GM19351 (cell line): ENCODE data around the gene AMZ1.
"Not testable (repeated sequence)": the region's sequence is repeated elsewhere in the genome, so short reads cannot be mapped to it uniquely, and the experiment has no call there.

Source experiments
- ATAC-seq: cut with Tn5 transposase; IDR thresholded peaks from one replicate; pipeline ENCODE4 v1.9.1; 2021; ENCODE audit warnings: mild to moderate bottlenecking, moderate library complexity; ENCODE audit not compliant: unreplicated experiment

The AMZ1 gene

DNA sequence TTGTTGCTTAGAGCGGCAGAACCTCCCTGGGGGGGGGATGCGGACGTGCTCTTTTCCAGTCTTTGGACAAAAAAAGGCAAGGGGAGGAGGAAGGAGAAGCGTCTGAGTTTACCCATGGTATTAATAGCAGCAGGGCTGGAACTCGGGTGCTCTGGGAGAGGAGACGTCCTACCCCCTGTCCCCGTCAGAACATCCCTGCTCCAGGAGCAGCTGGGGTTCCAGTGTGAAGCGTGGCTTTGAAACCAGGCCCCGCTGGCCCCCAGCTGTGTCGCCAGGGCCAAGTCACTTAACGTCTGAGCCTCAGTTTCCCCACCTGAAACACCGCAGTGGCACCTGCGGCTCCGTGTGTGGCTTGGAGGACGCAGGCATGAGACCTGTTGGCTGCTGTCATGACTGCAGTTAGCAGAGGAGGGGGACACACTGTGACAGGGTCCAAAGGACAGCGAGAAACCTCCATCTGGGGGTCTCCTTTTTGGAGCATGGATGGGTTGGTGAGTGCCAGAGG lies 1.4 kb downstream of the AMZ1 start:
- no peak for ATAC-seq

DNA sequence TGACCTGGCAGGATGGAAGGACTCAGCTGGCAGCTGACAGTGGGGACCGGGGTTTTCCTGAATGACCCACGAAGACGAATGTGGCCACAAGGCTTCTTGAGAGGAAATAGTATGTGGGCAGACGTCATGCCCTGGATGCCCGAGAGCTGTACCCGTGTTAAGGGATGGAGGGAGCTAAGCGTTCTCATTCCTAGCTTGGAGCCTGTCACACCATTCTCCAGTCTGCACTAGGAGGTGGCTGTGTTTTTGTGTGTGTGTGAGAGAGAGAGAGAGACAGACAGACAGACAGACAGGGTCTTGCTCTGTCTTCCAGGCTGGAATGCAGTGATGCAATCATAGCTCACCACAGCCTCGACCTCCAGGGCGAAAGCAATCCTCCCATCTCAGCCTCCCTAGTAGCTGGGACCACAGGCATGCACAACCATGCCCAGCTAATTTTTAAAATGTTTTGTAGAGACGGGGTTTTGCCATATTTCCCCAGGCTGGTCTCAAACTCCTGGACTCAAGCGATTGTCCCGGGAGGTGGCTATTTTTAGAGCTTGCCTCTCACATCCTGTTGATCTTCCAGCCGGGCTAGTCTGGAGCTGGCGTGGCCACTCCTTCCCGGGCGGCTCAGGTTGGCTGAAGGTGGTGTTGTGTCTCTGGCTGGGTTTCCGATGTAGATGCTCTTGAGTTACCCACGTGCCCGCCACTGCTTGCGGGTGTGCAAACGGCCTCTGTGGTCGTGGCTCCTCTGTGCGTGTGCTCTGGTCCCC lies 2.1 kb downstream of the AMZ1 start:
- no peak for ATAC-seq

DNA sequence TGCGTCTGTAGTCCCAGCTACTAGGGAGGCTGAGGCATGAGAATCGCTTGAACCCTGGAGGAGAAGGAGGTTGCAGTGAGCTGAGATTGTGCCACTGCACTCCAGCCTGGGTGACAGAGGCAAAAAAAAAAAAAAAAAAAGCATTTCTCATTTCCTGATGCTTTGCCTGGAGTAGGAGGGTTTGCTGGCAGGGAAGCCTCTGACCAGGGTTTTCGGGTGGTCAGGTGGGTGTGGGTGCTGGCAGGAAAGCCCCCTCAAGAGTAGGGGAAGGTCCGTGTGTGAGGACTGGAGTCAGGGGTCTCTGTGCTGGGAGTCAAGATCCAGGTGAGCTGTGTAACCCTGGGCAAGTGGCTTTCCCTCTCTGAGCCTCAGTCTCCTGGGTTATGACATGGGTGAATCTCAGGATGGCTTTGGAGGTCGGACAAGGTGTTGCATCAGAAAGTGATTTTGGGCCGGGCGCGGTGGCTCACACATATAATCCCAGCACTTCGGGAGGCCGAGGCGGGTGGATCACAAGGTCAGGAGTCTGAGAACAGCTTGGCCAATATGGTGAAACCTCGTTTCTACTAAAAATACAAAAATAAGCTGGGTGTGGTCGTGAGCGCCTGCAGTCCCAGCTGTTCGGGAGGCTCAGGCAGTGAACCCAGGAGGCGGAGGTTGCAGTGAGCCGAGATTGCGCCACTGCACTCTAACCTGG lies 3.2 kb downstream of the AMZ1 start:
- ATAC-seq: no peak

DNA sequence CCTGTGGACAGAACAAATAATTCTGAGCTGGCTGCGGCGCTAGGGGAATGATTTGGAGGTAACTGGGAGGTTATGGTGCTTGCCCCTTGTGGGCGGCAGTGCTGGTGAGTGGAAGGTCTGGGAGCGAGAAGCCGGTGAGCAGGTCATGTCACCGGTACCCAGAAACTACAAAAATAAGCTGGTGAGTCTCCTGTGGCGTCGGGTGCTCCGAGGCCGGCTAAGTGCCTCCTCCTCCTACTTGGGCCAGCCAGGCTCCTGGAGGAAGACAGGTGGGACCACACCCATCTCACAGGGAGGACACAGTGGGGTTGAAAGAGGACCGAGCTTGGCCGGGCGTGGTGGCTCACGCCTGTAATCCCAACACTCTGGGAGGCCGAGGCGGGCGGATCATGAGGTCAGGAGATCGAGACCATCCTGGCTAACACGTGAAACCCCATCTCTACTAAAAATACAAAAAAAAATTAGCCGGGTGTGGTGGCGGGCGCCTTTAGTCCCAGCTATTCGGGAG lies 4.0 kb downstream of the AMZ1 start:
- not testable (repeated sequence) for ATAC-seq

DNA sequence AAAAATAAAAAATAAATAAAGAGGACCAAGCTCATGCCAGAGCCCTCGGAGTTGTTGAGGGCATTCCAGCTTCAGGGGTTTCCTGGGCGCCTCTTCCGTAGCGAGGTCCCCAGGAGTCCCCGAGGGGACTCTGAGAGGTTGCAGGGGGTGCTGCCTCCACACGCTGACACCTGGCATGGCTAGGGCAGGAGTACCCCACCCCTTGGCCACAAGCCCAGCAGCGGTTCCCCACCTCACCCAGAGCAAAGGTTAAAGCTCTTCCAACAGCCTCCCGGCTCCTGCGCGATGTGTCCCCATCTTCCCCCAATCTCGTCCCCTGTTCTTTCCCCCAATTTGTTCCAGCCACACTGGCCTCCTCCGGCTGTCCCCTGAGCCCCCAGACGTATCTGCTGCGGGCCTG lies 4.5 kb downstream of the AMZ1 start:
- ATAC-seq: no peak

DNA sequence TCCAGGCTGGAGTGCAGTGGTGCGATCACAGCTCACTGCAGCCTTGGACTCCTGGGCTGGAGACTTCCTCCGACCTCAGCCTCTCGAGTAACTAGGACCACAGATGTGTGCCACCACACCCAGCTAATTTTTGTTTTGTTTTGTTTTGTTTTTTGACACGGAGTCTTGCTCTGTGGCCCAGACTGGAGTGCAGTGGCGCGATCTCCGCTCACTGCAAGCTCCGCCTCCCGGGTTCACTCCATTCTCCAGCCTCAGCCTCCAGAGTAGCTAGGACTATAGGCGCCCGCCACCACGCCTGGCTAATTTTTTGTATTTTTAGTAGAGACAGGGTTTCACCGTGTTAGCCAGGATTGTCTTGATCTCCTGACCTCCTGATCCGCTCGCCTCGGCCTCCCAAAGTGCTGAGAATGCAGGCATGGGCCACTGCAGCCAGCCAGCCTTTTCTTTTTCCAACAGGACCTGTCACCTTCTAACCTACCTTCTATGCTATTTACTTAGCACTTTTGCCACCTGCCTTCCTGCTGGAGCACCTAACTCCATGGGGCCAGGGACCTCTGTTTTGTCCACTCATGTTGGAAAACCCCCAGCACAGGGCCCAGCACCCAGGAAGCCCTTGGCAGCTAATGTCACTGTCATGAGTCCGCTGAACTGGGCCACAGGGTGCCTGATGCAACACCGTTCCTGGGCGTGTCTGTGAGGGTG lies 5.6 kb downstream of the AMZ1 start:
- not testable (repeated sequence) for ATAC-seq

DNA sequence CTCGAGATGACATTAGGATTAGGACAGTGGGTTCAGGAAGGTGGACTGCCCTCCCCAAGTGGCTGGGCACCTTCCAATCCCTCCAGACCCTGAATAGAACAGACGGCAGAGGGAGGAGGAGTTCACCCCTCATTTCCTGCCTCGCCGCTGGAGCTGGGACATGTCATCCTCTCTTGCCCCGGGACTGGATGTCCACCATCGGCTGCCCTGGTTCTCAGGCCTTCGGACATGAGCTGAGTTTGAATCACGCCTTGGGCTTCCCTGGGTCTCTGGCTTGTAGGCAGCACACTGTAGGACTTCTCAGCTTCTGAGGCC lies 6.1 kb downstream of the AMZ1 start:
- not testable (repeated sequence) for ATAC-seq

DNA sequence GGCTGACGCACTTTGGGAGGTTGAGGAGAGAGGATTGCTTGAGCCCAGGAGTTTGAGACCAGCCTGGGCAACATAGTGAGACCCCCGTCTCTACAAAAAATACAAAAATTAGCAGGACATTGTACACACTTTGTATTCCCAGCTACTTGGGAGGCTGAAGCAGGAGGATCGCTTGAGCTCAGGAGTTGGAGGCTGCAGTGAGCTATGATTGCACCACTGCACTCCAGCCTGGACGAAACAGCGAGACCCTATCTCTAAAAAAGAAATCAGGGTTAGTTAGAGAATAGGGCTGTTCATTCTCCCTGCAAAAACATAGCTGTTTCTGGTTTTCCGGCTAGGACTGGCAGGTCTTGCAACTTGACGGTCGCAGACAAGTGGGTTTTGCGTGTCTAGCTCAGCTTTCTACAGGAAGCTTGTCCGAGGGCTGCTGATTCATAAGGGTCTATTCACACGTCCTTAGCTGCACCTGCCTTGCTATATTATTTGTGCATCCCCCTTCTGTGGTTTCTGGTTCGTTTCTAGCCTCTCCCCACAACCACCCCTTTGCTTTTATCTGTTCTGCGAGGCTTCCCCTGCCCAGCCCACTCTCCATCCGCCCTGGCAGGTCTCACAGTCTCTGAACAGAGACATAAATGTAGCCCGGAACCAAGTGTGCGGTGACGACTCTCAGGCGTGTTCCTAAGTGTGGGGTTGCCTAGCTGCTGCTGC lies 10.7 kb downstream of the AMZ1 start:
- peak; percentile 92 for ATAC-seq

DNA sequence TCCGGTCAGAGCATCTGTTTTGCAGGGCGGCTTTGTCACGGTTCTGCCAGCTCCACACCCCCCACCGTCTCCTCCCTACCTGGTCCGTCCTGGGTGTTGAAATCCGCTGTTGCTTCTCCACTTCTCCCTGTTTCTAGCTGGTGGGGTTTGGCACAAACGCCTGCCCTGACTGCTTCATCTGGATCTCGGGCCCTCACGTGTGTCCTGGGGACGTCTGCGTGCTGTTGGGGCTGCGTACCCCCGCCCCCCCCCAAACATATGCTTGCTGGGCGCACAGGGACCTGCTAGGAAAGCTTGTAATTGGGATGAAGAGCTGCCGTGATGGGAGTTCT lies 11.3 kb downstream of the AMZ1 start:
- no peak for ATAC-seq

DNA sequence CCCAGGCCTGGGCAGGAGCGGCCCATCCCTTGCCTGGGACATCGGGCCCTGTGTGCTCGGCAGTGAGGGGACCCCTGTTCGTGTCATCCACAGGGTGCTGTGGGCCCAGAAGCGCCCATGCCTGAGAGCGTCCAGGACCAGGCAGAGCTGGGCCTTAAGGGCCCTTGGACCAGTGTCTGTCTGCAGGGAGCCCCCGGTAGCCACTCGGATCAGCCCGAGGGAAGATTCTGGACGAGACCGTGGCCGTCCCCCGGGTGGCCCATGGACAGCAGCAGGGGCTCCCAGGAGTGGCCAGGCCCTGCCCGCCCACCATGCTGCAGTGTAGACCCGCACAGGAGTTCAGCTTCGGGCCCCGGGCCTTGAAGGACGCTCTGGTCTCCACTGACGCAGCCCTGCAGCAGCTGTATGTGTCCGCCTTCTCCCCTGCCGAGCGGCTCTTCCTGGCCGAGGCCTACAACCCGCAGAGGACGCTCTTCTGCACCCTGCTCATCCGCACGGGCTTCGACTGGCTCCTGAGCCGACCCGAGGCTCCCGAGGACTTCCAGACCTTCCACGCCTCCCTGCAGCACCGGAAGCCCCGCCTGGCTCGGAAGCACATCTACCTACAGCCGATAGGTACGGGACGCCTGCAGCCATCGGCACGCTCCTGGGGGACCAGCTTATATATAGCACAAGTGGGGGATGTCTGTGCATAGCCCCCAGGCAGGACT lies 12.3 kb downstream of the AMZ1 start:
- no peak for ATAC-seq

DNA sequence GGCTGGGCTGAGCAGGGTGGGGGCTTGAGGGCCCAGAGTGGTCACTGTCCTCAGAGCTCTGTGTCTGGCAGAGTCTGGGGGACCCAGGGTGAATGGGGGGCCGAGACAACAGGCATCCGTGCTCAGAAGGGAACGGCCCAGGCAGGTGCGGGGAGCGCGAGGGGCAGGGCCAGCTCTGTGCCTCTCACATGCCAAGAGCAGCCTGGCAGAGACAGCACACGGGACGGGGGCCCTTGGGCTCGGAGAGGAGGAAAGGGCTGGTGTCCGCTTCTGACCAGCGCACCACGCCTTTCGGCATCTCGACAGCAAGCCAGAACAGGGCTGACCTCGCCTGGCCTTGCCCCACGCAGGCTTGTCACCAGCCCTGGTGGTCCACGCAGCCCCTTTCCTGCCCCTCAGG lies 13.4 kb downstream of the AMZ1 start:
- ATAC-seq: no peak

DNA sequence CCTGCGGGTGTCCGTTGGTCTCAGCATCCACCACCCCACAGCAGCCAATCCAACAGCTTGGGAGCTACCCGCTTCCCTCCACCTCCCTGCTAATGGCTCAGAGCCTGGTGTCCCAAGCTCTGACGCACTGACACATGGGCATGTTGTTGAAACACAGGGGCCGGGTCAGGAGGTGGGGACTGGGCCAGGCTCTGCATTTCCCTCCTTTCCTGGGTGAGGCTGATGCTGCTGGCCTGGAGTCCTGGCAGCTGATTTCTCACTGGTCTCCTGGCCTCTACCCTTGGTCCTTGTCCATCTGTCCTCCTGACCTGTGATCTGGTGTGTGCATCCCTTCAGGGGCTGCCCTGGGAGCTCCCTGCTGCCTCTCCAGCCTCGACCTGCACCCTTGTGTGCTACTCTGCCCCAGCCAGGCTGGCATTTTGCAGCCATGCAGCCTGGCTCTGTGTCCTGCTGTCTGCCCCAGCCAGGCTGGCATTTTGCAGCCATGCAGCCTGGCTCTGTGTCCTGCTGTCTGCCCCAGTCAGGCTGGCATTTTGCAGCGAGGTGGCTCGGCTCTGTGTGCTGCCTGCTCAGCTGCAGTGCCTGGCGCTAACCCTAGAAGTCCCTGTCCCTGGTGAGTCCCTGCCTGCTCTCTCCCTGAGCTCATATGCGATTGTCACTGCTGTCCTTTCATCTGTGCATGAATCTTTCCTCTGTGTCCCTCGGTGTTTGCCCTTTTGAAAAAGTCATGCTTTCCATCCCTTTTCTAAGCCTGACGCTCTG lies 14.0 kb downstream of the AMZ1 start:
- ATAC-seq: no peak

DNA sequence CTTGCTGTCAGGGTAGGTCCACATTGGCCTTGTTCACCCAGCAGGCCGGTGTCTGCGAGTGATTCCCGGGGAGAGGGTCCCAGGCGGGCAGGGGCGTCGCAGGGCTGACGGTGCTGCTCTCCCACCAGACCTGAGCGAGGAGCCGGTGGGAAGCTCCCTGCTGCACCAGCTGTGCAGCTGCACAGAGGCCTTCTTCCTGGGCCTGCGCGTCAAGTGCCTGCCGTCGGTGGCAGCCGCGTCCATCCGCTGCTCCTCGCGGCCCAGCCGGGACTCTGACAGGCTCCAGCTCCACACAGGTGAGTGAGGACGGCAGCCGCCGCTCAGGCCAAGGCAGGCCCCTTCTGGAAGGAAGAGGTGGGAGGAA lies 14.6 kb downstream of the AMZ1 start:
- no peak for ATAC-seq

DNA sequence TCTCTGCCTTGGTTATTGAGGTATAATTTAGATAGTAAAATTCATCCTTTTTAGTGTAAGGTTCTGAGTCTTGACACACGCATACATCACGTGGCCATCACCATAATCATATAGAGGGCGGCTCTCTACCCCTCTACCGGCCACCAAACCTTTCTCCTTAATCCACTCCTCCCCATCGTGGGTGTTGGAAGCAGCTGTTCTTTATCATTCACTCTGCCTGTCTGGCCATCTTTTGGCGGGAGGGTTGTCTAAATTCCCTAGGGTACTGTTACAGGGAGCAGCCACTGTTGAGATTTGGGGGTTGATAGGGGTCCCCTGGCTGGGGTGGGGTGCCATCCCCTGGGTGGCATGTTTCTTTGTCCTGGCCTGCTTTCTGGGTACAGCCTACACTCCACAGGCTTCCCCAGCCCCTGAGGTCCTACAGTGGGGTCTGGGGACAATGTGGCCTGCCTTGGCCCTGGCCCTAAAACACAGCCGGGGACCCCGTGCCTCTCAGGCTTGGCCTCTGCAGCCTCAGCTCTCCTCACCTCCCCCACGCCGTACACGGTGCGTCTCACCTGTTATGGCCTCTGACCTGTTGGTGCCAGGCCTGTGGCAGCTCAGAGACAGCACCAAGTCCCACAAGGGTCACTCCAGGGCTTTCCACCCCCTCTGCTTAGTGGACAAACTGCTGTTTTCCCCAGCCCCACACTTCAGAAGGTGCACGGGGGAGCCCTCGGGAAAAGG lies 17.5 kb downstream of the AMZ1 start:
- ATAC-seq: no peak

DNA sequence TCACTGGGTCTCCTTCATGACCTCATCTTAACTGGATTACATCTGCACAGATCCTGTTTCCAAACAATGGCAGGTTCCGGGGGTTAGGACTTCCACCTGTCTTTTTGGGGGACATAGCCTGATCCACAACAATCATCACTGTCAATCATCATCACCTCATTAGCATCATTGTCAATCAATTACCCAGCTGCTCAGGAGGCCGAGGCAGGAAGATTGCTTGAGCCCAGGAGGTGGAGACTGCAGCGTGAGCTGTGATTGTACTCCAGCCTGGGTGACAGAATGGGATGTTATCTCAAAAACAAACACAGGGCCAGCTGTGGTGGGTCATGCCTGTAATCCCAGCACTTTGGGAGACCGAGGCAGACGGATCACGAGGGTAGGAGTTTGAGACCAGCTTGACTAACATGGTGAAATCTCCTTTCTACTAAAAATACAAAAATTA lies 18.7 kb downstream of the AMZ1 start:
- no peak for ATAC-seq

DNA sequence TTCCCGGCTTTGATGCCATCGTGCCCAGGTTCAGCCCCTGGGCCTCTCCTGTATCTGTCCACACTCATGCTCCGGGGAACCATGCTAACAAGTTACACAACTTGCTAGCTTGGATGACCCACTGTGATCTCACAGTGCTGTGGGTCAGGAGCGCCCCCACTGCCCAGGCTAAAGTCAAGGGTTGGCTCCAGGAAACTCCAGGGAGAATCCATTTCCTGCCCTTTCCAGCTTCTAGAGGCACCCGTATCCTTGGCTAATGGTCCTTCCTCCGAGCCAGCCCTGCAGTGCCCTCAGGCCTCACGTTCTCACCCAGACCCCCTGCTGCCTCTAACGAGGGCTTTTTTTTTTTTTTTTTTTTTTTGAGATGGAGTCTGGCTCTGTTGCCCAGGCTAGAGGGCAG lies 19.5 kb downstream of the AMZ1 start:
- ATAC-seq: no peak

DNA sequence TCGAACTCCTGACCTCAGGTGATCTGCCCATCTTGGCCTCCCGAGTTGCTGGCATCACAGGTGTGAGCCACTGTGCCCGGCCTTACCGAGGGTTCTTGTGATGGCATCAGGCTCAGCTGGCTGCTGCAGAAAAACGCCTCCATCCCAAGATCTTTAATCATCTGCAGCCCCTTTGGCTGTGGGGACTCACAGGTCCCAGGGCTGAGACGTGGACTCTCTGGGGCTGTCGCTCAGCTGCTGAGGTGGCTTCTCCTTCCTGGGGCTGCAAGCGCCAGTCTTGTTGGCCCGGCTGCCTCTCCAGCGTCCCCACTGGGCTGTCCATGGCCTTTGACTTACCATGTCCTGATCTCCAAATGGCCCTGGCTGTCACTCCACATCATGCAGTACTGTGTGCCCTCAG lies 20.0 kb downstream of the AMZ1 start:
- no peak for ATAC-seq

DNA sequence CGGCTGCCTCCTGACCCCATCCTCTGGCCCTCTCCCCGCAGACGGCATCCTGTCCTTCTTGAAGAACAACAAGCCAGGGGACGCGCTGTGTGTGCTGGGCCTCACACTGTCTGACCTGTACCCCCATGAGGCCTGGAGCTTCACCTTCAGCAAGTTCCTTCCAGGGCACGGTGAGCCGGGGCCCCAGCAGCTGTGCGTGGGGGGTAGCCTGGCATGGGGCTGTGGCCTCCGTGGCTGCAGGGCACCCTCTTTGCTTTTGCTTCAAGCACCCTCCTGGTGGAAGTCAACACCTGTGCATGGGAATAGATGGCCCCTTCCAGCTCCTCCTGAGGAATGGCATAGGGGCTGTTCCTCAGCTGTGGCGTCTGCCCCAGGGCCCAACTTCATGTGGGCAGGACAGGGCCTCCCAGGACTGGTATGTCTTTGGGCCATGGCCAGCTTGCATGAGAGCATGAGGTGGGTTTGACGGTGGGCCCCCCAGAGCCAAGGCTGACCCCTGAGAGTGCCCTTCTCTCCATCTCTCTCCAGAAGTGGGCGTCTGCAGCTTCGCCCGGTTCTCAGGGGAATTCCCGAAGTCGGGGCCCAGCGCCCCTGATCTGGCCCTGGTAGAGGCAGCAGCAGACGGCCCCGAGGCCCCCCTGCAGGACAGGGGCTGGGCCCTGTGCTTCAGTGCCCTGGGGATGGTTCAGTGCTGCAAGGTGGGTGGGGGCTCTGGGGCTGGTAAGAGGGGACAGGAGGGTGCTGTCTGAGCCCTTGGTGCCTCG lies 20.7 kb downstream of the AMZ1 start:
- no peak for ATAC-seq
